GM18511 (cell line): ENCODE data around the gene FAM9C.
A peak's percentile ranks its signal among the peaks of the same experiment; 100 is the strongest.

ENCODE experiments used
- ATAC-seq: cut with Tn5 transposase; IDR thresholded peaks from one replicate; pipeline ENCODE4 v1.9.1; 2021; ENCODE audit warnings: mild to moderate bottlenecking, moderate library complexity; ENCODE audit not compliant: unreplicated experiment

The FAM9C gene

GRCh38 chrX:12986164-12986779 lies 58.1 kb downstream of the FAM9C start:
- peak; percentile 54 for ATAC-seq
